Measurements from ENCODE around the gene HRH3.

HRH3 gene

DNA sequence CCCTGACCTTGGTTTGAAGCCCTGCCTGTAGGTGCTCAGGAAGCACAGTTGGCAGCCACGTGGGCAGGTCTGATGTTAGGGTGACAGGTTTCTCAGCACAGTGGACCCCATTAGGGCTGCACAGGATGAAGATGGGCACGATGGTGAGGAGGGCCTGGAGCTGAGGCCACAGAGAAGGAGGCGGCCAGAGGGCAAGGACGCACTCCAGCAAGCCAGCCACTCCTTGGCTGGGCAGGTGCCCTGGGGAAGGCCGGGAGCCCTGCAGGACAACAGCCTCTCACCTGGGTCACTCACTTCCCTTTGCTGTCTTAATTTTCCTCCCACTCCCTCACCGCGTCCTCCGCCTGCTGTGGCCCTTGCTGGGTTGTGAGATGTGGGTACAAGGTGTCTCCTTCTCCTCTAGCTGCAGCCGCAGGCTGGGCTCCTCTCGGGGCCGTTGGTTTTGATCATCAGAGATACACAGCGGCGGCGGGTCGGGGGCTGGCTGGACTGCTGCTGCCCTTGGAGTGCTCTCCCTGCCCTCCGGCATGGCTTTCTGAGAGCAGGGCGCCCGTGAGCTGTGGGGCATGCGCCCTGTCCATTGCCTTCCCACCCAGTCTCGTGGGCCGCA, 23.9 kb upstream of the HRH3 start:
- DNase-seq, result no peak

DNA sequence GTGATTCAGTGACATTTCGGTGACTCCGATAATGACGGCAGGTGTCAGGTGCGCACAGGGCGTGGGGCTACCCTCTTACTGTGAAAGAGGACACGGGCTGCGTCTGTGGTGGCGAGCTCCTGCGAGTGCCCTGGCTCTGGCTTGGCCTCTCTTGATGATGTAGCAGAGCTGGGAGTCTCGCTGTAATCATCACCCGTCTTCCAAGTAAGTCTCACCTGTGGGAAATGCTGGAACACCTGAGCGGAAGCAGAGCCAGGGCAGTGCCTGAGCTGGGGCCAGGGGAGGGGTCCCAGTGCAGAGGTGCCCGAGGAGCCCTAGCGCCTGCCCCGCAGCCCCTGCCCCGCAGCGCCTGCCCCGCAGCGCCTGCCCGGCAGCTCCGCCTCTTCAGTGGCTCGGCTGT, 23.0 kb upstream of the HRH3 start:
- DNase-seq, result no peak

DNA sequence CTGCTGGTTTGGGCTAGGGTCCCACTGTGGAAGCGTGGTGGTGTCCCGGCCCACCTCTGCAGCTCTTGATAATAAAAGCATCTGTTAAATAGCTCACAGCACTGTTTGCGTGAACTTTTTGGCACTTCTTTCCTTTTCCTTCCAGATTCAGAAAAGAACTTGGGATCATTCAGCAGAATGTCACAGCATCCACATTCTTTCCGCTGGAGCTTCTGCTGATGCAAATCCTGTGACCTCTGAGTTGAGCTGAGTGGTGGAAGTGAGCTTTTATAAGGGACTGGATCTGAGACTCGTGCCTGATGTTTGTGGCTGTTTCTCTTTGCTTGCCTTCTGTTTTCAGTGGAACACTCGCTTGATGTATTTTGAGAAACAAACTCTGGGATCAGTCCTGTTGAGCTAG, 22.1 kb upstream of the HRH3 start:
- DNase-seq, result no peak

DNA sequence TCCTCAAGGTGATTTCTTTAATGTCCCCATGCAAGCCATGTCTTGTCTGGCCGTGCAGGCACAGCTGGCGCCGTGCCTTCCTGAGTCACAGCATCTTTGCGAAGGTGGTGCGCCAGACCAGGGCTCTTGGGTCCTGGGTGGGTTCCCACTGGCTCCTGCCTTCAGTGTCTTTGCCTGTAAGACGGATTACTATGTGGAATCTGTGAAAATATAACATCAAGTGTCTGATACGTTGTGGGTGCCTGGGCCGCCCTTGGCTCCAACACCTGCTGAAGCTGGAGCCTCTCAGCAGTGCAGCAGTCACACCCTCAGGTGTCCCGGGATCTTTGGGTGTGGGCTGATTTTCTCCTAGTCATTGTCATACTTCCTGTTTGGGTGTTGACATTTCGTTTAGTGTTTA, 21.4 kb upstream of the HRH3 start:
- no peak for DNase-seq

DNA sequence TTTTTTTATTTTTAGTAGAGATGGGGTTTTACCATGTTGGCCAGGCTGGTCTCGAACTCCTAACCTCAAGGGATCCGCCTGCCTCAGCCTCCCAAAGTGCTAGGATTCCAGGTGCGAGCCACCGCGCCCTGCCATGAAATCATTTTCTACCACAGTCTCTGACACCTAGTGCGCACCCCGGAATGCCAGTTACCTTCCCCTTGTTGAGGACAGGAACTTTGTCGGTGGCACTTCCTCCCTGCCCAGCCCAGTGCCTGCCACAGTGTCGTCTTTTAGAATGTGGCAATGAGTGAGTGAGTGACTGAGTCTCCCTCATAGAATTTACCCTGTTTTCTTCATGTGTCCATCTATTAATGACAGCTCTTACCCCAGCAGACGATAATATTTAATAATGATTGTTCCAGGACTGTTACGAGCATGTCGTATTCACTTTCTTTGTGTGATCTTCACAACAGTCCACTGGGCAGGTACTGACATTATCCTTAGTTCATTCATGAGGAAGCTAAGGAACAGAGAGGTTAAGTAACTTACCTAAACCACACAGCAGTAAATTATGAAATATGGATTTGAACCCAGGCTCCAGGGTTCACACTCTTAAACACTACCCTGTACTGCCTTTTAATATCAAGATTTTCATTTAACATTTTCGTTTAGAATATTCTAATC, 20.1 kb upstream of the HRH3 start:
- DNase-seq, result no peak

DNA sequence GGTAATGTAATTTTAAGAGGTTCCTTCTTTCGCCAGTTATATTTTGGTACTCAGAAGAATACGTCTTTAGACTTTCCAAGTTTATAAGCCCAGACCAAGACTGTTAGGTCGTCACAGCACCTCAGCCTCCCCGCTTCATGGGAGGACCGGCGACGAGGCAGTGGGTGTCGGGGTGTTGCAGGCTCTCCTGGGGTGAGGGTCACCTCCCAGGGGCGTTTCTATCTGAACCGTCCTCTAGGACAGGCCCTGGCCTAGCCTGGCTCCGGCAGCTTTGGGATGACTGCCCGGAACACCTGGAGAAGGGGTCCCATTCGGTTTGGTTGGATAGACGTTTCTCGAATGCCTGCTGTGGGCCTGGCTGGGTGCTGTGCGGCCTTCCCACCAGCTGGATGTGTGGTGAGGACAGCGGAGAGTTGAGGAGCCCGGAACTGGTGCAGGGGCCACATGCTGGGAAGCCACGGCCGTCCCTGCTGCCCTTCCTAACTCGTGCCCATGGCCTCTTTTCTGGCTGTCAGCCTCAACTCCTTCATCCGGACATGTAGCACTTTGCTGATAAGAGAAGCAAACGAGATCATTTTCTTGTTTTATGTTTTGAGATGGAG, 19.3 kb upstream of the HRH3 start:
- DNase-seq, result no peak

DNA sequence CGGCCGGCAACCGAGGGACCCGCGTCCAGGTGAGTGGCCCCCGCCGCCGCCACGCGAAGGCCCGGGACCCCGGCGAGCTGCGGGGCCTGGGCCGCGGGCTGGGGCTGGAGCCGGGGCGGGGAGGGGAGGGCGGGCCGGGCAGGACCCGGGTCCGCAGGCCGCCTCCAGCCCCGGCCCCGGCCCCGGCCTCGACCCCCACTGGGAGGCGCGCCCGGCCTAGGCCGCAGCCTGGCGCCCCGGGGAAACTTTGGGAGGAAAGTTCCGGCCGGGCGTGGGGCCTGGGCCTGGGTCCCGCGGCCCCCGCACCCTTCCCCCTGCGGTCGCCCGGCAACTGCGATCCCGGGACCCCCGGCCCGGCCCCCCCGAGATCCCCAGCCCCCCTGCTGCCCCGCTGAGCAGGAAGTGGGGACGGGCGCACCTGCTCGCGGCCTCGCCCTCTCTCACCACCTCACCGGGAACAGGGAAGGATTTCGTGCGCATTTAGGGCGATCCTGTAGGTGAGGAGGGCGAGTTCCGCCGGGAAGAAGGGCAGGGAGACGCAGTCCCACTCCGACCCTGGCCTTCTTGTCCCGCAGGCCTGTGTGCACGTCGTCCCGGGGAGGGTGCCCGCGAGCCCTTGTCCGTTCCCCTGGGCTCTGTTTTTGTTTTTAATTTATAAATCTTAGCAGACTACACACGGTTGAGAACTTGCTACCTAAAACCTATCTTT, 18.6 kb upstream of the HRH3 start:
- no peak for DNase-seq

DNA sequence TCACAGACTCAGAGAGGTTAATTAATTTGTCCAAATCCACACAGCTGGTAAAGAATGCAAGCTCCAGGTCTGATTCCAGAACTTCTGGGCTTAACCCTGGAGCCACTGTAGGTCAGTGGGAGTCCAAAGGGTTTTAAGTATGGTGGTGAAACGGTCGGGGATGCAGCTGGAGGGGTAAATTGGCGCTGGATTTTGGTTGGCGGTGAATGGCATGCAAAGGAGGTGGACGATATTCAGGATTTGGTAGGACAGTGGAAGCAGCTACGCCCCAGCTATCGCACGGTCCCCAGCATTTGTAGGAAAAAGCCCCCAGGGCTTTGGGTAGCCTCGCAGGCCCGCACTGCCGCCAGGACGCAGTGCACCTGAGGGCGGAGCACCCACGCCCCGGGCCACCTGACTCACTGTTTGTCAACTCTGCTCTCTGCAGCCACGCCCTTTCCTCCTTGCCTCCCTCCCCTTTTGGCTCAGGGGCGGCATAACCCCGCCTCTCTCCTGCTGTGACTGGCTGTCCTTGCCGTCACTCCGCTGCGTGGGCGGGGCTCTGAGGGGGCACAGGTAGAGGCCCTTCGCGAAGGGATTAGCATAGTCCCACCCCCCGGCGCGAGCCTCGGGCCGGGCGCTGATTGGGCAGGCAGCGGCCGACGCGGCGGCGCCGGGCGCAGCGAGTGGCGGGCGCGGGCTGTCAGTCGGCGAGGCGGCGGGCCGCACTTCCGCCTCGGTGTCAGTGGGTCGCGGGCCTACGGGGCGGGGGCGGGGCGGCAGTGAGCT, 17.9 kb upstream of the HRH3 start, which contains the start of gene OSBPL2:
Gene OSBPL2, plus strand, starts transcription at position 721 of the 768 bp plus-strand sequence. CDS start 17,664 bp downstream, outside the sequence.
- peak; percentile 86 for DNase-seq

DNA sequence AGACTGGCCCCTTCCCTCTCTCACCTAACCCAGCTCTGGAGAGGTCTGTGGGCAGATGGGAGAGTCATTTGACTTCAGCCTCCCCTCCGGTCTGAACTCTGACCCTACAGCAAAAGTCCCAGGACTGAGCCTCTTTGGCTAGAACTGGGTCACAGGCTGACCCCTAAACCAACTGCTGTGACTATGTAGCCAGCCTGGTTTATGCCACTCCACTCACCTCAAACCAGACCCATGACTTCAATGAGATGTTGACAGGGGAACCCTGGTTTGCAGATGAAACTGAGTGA, 17.4 kb upstream of the HRH3 start:
- DNase-seq, result no peak

DNA sequence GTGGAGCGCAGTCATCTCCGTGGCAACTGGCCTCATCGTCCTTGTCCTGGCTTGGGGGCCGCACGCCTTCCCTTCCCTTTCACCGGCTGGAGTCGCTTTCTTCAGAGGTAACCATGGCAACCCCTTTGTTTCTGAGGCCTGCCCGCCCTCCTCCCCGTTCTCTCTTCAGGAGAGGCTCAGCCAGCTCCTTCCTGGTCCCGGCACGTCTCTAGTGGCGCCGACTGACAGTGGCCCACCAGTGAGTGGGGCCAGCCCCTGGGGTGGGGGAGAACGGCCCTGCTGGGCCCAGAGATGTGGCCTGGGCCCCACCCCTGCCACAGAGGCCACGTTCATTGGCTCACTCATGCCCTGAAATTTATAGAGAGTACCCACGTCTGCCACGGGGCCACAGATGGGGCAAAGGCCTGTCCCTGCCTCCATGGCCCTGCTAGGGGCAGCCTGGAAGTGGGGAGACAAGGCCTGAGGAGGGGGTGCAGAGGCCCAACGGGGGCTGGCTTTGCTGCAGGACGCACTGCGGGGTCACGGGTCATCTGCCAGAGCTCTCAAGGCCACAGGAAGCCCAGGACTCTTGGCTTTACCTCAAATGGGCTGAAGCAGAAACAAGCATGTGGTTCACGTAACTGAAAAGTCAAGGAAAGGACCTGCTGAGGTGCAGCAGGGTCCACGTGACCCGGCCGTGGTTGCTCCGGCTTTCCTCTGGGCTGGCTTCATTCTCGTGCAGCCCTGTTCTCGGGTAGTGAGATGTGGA, 16.9 kb upstream of the HRH3 start:
- no peak for DNase-seq

DNA sequence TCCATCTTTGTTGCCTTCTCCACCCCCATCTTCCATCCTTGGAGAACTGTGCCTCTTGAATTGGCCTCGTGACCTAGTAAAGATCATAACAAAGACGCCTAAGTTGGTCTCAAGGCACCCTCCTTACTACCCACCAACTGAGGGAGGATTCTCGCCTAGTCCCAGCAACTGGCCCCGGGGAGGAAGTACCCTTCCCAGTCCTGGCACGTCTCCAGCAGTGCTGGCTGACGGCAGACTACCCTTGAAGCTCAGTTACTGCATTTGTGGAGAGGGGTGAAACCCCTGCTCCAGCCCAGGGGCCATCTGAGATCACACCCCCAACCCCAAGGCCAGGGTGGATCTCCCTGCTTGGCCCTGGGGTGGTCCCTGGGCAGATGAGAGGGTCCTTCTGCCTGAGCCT, 16.1 kb upstream of the HRH3 start:
- DNase-seq, result no peak

DNA sequence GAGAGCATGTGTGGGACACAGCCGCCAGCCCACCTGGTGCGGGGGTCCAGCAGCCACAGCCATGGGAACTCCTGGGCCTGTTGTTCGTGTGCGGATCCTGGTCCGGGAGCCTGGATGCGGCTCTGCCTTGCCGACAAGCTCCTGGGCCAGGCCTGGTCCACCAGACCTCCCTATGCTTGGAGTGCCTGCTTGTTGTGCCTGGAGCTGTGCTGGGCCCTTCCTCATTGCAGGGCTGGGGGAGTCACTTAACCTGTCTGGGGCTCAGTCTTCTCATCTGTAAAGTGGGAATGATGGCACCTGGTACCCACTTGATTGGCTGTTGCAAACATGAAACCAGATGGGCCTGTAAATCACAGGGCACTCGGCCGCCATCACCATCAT, 15.7 kb upstream of the HRH3 start:
- no peak for DNase-seq

DNA sequence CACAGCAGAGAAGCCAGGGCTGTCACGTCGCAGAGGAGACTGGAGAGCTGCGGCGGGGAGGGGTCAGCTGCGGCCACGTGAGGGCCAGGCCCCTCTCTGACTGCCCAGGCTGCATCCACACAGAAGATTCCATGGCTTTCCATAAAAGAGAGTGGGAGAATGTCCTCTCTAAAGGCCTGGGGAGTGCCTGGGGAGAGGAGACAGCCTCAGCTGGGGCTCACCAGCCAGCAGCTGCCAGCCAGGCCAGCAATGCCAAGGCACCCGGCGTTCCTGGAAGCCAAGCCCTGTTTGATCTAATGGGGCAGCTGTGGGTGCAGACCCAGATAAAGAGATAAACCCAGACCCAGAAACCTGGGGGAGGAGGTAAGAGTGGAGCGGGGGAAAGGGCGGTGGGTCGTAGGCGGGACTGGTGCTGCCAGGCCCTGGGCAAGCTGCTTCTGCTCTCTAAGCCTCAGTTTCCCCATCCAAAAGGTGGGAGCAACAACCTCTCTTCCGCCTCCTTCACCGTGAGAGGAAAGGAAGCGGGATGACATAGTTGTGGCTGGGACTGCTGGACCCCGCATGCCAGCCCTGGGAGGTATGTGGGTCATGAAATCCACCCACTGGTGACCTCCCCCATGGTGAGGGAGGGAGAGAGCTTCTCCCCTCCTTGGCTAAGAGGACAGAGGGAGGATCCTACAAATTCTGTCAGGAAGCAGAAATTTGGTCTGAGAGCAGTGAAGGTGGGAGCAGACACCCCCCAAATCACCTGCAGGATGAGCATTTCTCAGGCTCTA, 15.1 kb upstream of the HRH3 start:
- no peak for DNase-seq

DNA sequence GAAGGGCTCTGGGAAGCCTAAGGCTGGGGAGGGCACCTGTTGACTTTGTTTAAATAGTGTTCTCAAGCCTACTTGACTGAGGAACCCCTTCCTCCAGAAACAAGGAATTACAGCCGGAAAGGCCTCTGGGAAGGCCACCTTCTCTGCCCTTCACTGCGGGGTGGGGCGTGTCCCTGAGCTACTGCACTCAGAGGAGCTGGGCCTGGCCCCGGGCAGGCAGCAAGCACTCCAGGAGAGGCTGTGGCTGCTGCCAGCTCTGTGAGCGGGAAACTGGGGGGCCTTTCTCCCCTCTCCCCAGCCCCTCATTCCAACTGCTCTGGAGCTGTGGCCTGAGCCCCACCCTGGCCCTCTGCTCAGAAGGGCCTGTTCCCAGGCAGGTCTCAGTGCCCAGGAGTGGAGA, 14.3 kb upstream of the HRH3 start:
- no peak for DNase-seq

DNA sequence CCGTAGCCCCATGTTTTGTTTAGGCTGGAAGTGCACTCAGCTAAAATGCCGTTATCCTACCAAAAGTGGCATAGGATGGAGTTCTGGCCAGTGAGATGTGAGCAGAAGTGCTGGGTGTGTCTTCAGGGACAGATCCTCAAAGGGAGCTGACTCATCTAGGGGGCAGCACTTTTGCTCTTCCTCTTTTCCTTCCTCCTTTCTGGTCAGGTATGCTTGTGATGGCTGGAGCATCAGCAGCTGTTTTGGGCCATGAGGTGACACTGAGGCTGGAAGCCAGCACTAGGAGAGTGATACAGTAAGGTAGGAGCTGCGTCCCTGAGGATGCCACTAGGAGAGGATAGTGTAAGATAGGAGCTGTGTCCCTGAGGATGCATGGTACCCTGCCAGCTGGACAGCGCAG, 13.6 kb upstream of the HRH3 start:
- no peak for DNase-seq

DNA sequence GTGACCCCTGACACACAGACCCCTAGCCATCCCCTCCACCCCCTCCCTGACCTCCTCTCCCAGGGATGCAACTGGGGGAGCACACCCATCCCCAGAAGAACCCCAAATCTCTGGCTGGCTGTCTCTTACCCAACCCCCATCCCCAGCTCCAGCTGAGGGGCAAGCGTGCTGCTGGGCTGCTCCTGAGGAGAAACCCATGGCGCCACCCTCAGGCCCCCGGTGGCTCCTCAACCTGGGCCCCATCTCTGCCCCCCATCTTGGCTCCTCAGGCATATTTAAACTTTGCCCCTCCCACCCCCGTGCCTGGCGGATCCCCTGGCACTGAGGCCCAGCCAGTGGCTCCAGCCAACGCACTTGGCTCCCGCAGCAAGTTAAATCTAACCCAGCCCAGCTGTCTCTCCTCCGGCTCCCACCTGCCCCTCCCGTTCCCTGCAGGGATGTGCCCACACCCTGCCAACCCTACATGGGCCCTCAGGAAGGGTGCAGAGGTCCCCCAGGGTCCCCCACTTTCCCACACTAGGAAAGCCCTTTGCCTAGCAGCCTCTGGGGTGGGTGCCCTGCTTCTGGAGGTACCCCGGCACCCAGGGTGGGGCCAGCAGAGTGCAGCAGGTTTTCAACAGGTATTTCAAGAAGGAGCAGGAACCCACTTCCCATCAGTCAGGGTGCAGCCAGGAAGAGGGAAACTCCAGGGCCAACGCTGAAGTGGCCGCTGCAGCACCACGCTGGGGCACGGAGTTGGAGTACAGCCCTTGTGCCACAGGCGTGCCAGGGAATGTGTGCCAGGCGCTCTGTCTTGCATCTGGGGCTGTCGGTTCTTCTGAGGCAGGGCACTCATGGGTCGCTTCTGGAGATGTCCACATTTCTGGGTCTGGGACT, 12.9 kb upstream of the HRH3 start:
- DNase-seq, result peak; percentile 3

DNA sequence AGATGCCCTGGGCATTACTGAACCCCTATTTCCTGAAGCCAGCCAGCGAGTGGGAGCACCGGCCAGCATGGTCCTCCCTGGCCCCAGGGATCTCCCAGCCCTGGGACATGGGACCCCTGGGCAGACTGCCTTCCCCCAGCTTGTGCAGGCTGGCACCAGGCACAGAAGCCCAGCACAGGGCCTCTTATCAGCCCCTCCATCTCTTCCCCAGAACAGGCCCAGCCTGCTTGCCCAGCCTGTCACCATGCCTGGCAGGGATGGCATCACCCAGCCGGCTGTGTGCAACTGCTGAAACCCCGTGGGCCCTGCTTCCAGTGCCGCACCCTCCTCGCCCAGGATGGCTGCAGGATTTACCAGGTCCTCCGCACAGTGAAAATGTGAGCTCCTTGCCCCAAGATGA, 12.1 kb upstream of the HRH3 start:
- no peak for DNase-seq

DNA sequence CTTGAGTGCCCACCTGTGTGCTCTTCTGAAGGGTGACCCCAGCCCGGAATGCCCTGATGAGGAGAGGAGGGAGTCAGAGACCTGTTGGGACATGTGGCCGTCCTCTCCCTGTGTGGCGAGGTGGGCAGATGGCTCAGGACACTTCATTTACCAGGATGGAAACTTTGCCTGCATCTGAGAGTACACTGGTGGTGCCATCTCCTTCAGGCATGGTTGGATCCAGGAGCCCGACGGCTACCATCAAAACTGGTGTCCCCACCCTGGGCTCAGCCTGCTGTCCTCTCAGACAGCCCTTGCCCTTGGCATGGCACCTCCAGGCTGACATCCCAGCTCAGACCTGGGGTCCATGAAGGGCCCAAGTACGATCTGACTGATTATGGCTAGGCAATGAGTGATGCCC, 11.2 kb upstream of the HRH3 start:
- no peak for DNase-seq

DNA sequence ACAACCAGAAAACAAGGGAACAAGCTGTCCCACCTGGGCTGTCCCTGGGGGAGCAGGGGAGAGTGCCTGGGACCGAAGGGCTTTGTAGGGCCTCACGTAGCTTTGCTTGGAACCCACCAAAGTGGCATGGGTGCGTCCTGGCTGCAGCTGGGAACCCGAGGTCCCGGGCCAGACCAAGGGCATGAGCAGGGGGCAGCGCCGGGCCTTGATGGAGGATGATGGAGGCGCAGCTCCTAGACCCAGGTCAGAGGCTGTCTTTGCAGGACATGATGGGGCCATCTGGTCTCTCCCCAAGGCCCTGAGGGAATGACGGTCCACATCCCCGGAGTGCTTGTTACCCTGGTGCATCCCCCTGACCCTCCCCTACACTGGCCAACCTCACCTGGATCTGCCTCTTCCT, 10.6 kb upstream of the HRH3 start:
- DNase-seq, result no peak

DNA sequence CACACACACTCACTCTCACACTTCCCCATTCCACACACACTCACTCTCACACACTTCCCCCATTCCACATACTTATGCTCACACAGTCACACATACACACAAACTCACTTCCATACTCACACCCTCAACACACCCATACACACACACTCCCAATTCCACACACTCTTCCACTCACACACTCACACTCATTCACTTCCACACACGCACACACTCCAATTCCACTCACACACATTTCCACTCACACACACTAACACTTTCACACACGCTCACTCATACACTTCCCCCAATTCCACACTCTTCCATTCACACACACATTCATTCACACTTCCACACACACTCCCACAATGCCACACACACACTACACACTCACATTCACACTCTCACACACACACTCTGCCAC, 10.2 kb upstream of the HRH3 start:
- DNase-seq, result no peak

DNA sequence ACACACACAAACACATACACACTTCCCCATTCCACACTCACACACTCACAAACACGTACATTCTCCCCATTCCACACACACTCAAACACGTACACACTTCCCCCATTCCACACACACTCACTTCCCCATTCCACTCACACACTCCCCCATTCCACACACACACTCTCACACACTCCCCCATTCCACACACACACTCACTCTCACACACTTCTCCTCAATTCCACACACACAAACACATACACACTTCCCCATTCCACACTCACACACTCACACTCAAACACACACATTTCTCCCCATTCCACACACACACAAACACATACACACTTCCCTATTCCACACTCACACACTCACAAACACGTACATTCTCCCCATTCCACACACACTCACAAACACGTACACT, 9.6 kb upstream of the HRH3 start:
- DNase-seq, result no peak
